GM21381 (cell line): Measurements from ENCODE around the gene CORO2B.
"Not testable (repeated sequence)": the region's sequence is repeated elsewhere in the genome, so short reads cannot be mapped to it uniquely, and the experiment has no call there.

Source experiments
- ATAC-seq: cut with Tn5 transposase; IDR thresholded peaks from one replicate; pipeline ENCODE4 v1.9.1; 2021; ENCODE audit warnings: mild to moderate bottlenecking, moderate library complexity; ENCODE audit not compliant: unreplicated experiment

CORO2B gene

DNA sequence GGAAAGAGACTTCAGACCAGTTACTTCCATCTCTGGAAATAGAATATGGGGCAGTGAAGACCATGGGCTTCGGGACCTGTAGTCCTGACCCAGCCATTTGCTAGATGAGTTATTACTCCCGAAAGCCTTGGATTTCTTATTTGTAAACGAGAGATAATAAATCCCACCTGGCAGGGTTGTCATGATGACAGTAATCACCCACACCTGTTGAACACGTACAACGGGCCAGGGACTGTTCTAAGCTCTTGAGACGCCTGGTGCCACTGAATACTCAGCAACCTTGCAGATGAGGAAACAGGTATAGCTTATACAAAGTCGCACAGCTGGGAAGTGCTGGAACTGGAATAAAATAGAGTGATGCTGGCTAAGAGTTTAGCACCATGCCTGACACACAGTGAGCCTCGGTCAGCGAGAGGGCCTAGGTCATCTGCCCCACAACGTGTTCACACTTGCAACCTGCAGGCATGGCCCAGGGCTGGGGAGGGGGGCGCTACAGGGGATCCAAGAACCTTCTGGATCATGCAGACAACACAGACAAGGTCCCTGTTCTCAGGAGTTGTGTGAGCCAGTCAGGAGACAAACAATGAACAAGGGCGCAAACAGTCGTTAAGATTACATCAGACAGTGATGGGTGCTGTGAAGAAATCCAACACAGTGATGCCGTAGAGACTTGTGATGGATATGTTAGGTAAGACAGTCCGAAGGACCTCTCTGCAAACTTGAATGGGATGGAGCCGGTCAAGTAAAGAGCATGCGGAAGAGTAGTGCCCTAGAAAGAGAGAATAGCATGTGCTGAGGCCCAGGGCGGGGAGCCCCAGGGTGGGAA is 89.2 kb downstream of the CORO2B start:
- no peak for ATAC-seq

DNA sequence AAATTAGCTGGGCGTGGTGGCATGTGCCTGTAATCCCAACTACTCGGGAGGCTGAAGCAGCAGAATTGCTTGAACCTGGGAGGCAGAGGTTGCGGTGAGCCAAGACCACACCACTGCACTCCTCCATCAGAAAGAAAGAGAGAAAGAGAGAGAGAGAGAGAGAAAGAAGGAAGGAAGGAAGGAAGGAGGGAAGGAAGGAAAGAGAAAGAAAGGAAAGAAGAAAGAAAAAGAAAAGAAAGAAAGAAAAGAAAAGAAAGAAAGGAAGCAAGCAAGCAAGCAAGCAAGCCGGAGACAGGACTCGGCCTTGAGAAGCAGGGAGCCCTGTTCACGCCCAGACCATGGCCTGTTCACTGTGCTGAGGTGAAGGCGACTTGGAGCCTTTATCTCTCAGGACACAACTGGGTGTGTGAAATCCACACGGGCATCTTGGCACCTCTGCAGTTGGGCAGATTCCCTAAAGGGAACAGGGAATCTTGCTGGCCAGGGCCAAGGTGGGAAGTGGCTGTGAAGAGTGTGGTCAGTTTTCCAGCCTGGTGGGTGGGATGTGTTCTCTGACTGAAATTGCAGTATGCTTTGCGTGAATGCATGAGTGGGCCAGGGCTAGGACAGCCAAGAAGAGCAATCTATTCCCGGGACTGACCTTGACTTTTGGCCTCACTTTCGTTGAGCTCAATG is 90.3 kb downstream of the CORO2B start:
- ATAC-seq, result no peak

DNA sequence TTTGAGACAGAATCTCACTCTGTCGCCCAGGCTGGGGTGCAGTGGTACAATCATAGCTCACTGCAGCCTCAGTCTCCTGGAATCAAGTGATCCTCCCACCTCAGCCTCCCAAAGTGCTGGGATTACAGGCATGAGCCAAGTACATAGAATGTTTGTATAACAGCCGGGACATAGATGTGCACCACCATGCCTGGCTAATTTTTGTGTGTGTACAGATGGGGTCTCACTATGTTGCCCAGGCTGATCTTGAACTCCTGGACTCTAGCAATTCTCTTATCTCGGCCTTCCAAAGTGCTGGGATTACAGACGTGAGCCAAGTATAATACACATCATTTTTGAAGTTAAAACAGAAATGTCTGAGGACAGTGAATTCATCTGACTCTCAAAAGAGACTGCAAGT is 93.5 kb downstream of the CORO2B start:
- no peak for ATAC-seq

DNA sequence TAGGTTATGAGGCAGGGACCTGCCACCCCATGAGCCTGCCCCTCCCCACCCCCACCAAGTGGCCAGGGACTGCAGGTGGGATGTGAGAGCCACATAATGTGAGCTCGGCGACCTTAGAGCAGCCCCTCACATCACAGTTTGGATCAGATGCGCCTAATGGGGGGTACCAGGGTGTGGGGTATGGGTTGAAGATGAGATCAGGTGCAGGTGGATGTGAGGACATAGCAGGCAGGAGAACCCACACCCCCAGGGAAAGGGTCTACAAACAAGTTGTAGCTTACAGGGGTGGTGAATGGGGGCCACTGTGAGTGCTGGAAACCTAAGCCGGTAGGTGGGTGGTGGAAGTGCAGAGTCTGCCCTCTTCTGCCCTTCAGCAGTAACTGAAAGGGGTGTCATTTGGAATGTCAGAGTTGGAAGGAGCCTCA is 94.0 kb downstream of the CORO2B start:
- ATAC-seq, result no peak

DNA sequence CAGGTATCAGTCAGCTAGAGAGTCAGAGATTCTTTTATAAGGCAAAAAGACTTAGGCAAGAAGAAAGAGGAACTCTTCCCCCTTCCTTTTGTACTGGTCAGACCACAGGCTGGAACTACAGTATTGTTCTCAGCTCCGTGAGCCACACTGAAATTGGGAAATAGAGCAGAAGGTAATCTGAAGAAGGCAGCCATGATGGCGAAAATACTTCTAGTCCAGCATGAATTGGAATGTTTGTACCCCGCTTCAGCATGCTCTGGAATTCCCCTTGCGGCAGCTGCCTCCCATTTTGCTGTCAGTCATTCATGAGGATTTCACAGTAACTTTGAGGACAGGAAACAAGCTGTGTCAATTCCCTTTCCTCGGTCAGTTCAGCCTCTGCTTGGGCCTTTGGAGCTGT is 96.2 kb downstream of the CORO2B start:
- no peak for ATAC-seq

DNA sequence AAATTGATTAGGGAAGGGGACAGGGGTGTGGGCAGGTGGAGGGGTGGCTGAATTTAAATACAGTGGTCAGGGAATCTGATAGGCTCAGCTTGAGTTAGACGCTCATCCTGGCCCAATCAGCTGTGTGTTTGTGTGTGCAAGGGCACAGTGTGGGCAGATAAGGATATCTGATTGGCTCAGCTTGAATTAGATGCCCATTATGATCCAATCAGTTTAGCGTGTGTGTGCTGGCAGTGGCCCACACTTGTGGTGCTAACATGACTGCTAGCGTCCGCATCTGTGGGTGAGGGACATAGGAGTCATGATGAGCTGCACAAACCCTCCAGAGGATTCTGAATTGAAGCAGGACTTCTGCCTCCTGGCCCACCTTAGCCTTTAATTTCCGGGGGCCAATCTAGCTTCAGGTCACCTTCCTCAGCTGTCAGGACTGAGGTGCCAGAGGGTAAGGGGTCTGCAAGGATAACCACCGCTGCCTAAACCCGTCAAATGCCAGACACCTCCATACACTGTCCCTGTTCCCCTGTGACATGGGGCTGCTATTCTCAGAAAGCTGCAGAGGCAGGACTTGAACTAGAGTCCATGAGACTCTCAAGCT is 97.3 kb downstream of the CORO2B start:
- no peak for ATAC-seq

DNA sequence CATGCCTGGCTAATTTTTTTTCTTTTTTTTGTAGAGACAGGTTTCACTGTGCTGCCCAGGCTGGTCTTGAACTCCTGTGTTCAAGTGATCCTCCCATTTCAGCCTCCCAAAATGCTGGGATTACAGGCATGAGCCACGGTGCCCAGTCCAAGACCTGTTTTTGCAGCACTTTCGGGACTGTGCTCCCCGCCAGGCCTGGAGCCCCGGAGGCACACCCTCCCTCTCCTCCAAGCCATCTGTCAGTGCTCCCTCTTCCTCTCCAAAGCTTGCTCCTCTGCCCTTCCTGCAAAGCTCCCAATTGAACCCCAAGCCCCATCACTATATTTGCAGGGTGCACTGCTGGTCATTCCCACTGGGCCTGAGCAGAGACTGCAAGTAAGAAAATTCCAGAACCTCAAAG is 98.1 kb downstream of the CORO2B start:
- no peak for ATAC-seq

DNA sequence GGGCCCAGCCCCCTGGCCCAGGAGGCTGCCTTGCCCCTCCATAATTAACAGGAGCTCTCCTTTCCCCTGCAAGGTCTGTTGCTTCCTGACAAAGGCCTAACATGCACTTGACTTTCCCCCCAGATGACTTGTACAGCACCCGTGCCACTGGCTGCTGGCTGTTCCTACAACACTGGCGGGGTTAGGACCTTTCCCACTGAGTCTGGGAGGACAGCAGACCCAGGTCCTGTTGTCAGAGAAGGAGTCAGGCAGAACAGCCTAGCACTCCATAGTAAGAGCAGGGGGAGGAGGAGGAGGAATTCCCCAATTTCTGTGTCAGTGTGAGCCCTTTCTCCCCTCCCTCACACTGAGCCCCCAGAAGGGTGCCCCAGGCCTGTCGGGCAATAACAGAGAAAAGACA is 99.2 kb downstream of the CORO2B start:
- no peak for ATAC-seq

DNA sequence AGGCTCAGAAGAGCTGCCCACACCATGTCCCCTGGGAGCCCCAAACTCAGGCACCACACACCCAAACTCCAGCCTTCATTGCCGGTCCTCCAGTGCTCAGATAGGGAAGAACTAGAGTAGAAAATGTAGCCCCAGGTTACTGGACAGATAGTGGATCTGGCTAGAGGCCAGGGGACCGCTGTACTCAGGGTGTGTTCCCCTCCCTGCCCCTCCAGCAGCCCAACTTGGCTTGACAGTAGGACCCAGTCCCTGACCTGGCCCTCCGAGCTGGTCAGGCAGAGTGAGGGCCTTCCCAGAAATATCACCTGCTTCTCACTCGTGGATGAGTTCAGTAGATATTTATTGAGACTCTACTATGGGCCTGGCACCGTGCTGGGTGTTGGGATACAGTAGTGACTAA is 100.0 kb downstream of the CORO2B start:
- no peak for ATAC-seq

DNA sequence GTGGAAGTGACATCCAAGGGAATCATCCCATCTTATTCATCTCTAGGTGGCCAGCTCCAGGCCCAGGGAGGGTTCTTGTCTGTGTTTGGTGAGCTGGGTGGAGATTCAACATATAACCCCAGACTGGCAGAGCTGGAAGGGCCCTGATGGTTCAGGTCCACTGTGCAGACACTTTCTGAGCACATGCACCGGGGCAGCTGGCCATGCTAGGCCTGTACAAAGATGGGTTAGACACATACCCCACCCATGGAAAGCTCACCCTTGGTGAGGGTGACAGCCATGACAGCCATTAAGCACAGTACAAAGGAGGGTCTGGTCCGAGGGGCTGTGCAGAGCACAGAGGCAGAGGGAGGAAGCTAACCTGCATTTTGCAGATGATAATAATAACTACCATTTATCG is 100.4 kb downstream of the CORO2B start:
- ATAC-seq, result no peak

DNA sequence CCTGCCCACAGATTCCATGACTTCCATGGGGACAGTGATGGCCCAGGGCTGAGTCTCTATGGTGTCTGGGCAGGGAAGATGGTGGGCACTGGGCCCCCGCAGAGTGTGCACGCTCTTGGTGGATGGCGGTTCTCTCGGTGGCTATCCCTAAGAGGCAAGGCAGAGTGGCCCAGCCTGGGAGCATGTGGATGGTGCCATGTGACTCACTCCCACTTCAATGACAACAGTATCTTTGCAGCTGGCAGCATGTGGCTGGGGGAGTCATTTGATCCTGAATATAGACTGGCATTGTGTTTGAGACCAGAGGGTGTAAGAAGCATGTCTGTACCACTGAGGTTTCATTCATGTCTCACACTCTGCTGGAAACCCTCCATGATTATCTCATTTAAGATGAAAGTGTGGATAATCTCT is 101.2 kb downstream of the CORO2B start:
- ATAC-seq, result no peak

DNA sequence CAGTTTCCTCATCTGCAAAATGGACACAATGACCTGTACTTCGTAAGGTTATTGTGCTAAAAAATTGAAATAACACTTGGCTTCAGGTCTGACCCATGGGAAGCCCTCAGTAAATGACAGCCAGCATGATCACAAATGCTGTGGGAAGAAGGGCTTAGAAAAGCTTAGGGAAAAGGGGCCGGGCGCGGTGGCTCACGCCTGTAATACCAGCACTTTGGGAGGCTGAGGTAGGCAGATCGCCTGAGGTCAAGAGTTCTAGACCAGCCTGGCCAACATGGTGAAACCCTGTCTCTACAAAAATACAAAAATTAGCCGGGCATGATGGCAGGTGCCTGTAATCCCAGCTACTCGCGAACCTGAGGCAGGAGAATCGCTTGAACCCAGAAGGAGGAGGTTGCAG is 102.0 kb downstream of the CORO2B start:
- not testable (repeated sequence) for ATAC-seq

DNA sequence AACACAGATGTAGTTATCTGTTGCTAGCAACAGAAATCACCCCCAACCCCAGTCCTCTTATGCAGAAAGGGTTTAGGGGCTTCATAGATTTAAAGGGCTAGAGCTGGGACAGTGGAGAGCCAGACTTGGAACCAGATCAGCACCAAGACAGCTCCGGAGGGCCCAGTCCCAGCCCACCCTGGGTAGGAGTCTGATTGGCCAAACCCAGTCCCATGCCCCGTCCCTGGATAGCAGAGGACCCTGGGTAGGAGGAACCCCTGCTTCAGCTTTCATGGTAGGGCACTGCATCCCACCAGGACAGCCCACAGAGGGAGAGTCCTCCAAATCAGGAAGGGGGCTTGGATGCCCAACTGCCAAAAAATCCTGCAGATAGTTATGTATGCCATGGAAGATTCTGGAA is 103.0 kb downstream of the CORO2B start:
- ATAC-seq, result no peak

DNA sequence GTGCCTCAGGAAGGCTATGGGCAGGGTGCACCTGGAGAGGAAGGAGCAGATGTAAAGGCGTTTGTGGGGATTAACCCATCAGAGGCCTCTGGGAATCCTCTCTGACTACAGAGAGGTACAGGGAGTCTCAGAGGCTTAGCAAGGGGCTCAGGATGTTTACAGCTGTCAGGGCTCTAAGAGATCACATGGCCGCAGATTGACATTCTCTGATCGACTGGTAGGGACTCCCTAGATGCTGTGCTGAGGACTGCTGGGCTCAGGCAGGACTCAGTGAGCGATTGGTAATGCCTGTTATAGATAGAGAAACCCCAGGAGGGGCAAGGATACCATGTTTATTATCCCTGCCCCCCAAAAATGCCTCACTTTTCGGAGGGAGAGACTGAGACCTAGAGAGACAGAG is 103.5 kb downstream of the CORO2B start:
- ATAC-seq, result no peak

DNA sequence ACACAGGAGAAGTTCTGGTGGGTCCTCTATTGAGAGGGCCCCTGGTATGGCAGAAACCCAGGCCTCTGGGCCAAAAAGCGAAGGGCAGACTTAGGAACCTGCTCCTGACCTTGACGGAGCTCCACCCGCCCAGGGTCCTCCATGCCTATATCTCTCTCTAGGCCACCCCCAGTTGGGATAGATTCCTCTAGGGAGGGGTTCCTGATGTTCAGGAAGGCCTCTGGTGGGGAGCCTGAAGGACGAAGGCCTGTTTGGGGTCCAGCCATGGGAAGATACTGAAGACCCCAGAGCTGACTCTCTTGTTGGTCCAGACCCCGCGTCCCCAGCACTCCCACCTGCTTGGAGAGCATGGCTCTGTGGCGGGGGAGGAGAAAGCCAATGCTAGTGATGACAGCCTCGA is 104.2 kb downstream of the CORO2B start:
- no peak for ATAC-seq

DNA sequence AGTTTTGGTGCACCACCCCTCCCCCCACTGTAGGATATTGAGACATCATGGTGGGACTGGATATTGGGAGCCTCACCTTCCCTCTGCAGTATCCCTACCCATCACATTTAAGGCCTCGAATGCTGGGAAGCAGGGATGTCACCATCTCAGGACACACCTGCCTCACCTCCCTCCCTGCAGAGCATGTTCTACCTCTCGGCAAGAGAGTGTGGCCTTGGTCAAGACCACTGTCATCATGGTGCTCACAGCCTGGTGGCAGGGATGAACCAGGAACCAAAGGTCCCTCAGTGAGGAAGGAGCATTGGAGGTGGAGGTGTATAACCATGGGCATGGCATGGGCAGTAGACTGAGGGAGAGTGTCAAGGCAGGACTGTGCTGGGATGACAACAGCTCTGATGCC is 104.8 kb downstream of the CORO2B start:
- no peak for ATAC-seq

DNA sequence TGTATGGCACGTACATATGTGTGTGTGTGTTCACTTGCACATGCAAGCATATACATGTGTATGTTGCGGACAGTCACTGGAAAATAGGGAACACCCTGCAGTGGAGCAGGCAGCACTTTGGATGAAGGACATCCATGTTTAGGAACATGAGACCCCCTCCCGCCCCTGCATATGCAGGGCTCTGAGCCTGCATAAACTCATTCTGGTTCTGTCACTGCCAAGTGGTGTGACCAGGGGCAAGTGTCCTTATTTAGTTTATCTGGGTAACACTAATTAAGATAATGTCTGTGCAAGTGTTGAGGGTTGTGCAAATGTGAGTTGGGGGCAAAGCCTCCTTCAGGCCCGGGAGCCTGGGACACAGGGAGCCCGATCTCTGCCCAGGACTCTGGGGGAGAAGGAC is 105.7 kb downstream of the CORO2B start:
- no peak for ATAC-seq

DNA sequence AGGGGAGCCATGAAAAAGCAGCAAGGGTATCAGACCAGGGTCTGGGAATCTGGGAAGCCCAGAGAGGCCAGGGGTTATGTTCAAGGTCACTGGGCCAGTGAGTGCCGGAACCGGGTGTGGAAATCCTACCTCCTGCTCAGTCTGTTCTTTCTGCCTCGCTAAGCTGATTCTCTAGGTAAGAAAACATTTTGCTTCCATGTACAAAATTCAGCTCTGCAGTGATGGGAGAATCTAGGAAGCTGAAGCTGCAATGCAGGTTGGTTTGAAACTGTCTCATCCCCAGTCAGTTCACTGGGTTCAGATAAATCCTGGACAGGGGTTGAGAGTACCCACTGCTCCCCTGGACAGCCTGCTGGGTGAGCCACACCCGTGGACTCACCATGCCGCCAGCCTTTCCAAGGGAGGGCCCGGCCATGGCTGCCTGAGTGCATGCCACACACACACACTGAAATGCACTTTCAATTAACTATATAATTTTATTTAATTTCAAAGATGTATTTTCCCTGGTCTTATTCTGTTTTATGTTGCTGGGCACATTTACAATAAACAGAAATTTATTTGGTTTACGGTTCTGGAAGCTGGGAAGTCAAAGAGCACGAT is 108.4 kb downstream of the CORO2B start:
- ATAC-seq, result no peak

DNA sequence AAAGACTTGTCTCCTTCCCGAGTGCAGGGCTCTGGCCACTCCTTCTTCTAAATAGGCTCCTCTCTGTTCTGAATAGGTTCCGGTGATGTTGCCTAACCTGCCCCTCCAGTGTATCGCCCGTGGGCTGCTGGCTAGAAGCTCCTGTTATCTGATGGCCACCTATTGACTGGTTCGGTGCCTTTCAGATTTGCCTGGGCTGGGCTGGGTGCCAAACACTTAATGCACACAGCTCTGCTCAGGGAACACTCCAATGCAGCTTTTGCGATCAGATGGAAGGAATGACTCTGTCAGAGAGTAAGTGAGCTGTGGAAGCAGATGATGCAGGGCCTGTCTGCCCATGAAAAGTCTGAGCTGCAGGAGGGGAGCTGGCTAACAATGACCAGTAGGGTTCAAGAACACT is 112.9 kb downstream of the CORO2B start:
- no peak for ATAC-seq

DNA sequence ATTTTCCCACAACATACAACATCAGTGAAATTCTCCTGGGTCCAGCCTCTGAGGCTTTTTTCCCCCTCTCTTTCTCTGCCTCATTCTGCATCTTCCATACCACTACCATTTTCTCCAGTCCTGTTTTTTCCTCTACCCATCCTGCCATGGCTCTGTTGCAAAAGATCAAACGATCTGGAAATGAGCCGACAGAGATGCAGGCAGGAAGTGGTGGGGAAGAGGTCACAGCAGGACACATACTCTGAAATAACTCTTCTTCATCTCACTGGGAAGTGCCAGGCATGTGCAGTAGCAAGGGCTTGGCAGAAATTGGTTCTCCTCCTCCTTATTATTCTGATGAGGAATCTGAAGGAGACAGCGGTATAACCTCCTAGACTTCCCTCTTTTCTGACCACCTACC is 114.3 kb downstream of the CORO2B start:
- no peak for ATAC-seq

DNA sequence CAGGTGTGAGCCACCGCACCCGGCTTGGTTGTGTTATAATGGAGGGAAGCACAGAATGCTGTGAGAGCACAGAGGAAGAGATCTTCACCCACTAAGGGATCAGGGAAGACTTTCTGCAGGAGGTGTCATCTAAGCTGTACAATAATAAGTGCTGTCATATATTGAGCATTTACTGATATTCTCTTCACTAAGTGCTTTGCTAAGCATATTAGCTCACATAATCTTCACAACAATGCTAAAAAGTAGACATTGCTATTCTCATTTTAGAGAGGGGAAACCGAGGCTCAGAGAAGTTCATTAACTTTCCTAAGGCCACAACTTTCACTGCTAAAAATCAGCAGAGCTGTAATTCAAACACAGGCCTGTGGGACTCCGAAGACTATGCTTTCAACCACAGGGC is 115.3 kb downstream of the CORO2B start:
- no peak for ATAC-seq

DNA sequence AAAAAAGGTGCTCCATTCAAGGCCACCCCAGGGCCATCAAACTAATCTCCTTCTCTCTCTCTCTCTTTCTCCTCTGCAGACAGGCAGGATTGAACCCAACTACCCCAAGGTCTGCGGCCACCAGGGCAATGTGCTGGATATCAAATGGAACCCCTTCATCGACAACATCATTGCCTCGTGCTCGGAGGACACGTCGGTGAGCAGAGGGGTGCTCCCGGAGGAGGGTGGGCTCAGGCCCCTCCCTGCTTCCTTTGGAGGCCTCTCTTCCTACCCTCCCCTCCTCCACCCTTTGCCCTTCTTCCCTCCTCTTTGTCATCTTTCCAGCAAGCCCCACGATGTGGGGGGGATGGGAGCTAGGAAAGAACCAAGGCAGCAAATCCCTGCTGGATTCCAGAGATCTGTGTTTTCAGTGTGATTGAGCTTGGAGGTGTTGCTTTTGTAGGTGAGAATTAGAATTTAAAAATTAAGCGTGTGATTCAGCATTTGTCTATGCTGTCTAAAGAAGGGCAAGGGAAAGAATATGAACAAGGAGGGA is 116.3 kb downstream of the CORO2B start:
- ATAC-seq, result no peak
